ENCODE data around the gene PDZD8.
"Not testable (repeated sequence)": the region's sequence is repeated elsewhere in the genome, so short reads cannot be mapped to it uniquely, and the experiment has no call there.

The PDZD8 gene

GRCh38 chr10:117312430-117312829 lies 62.8 kb downstream of the PDZD8 start:
- DNase-seq (ENCODE audit: low spot score) = no peak
- TF ChIP-seq CTCF (IDR thresholded peaks at IDR 0.05; ENCODE audit: borderline replicate concordance, control extremely low read depth, extremely low read depth, insufficient read depth, missing control alignments) = no peak
- in situ Hi-C loops (cut with MboI; ENCODE audit: low sequenced_read_pairs, unreplicated experiment) = no loop called here

- in situ Hi-C loops (cut with MboI; ENCODE audit: low sequenced_read_pairs, unreplicated experiment) = no loop called here
- DNase-seq (ENCODE audit: low spot score) = no peak
These were observed 64.0 kb downstream of the PDZD8 start for GRCh38 chr10:117311261-117311660.

GRCh38 chr10:117306674-117307073 lies 68.6 kb downstream of the PDZD8 start:
- in situ Hi-C loops (cut with MboI; ENCODE audit: low sequenced_read_pairs, unreplicated experiment) = no loop called here
- DNase-seq (ENCODE audit: low spot score) = no peak
- no peak for TF ChIP-seq CTCF (IDR thresholded peaks at IDR 0.05; ENCODE audit: borderline replicate concordance, control extremely low read depth, extremely low read depth, insufficient read depth, missing control alignments)

More at GRCh38 chr10:117311261-117311660, 64.0 kb downstream of the PDZD8 start:
- TF ChIP-seq CTCF (IDR thresholded peaks at IDR 0.05; ENCODE audit: borderline replicate concordance, control extremely low read depth, extremely low read depth, insufficient read depth, missing control alignments) = no peak

GRCh38 chr10:117303451-117303850 lies 71.8 kb downstream of the PDZD8 start:
- DNase-seq (ENCODE audit: low spot score); in situ Hi-C loops (cut with MboI; ENCODE audit: low sequenced_read_pairs, unreplicated experiment): not testable (repeated sequence)

- in situ Hi-C loops (cut with MboI; ENCODE audit: low sequenced_read_pairs, unreplicated experiment) = no loop called here
- DNase-seq (ENCODE audit: low spot score) = no peak
- TF ChIP-seq CTCF (IDR thresholded peaks at IDR 0.05; ENCODE audit: borderline replicate concordance, control extremely low read depth, extremely low read depth, insufficient read depth, missing control alignments) = no peak
These were observed 74.6 kb downstream of the PDZD8 start for GRCh38 chr10:117300671-117301070.

GRCh38 chr10:117299435-117299834 lies 75.8 kb downstream of the PDZD8 start:
- no peak for DNase-seq (ENCODE audit: low spot score)
- TF ChIP-seq CTCF (IDR thresholded peaks at IDR 0.05; ENCODE audit: borderline replicate concordance, control extremely low read depth, extremely low read depth, insufficient read depth, missing control alignments) = no peak
- in situ Hi-C loops (cut with MboI; ENCODE audit: low sequenced_read_pairs, unreplicated experiment) = no loop called here

- no peak for TF ChIP-seq CTCF (IDR thresholded peaks at IDR 0.05; ENCODE audit: borderline replicate concordance, control extremely low read depth, extremely low read depth, insufficient read depth, missing control alignments)
- in situ Hi-C loops (cut with MboI; ENCODE audit: low sequenced_read_pairs, unreplicated experiment) = no loop called here
- DNase-seq (ENCODE audit: low spot score) = no peak
These were observed 77.0 kb downstream of the PDZD8 start for GRCh38 chr10:117298219-117298618.
